GM18526 (cell line): ENCODE results near the gene B3GNT2.

ENCODE experiments used
- POLR2A ChIP-seq: IDR thresholded peaks from 3 replicates; pipeline ENCODE4 v1.6.1; 2011; ENCODE audit not compliant: insufficient read length; ENCODE audit errors: extremely low read depth

The B3GNT2 gene

DNA sequence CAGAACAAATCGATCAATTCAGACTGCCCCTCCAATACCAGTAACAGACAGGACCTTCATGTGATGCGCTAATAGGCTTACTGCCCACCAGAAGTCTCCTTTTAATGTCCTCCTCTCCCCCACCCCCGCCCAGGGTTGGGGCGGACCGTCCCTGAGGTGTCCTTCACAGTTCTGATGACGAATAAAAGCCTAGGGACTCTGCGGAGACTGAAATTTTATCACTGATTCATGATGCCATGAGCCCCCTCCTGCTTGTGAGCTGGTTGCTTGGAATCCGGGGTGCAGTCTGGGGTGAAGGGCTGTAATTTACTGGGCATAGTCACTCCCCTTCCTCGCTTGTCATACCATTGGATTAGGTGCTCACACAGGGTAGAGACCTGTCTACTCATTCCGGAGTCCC lies 42.3 kb downstream of the B3GNT2 start:
- TF ChIP-seq POLR2A, result no peak

DNA sequence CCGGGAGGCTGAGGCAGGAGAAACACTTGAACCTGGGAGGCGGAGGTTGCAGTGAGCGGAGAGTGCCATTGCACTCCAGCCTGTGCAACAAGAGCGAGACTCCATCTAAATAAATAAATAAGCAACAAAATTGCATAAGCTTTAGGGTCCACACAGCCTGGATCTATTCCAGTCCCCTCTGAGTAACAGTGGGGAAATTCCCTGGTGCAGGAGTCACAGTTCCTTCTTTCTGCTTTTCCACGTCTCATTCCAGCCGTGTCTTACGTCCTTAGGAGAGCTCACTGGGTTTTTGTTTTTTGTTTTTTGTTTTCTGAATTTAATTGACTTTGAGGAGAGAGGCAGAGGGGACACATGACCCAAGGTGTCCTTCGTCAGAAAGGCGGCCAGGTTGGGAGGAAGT lies 44.6 kb downstream of the B3GNT2 start:
- no peak for TF ChIP-seq POLR2A

DNA sequence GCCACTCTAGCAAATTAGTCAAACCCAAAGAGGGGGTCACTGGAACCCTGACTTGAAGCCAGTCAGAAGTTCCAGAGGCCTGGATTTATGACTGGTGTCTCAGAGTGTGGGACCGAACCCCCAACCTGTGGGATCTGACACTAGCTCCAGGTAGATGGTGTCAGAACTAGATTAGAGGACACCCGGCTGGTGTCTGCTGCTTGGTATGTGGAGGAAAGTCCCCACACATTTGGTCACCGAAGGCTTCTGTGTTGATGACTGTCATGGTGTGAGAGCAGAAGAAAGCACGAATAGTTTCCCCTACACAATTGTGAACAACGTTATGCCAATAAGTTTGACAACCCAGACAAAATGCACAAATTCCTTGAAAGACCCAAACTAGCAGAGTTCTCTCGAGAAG lies 48.1 kb downstream of the B3GNT2 start:
- no peak for TF ChIP-seq POLR2A

DNA sequence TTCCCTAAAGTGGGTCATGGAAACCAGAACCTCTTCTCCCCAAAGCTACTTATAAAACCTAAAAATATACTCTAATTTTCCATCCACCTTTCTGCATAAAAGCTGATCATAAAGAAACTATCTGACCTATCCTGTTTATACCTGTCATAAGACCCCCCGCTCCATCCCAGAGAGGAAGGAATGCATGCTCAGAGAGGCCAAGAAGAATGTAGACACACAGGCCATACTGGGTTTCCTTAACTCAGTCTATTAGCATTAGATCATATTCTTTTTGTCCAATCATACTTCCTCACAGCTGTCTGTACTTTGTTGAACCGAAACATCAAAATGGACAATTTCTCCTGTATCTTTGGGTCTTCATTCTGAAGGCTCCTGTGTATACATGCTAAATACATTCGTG lies 52.3 kb downstream of the B3GNT2 start:
- no peak for TF ChIP-seq POLR2A

DNA sequence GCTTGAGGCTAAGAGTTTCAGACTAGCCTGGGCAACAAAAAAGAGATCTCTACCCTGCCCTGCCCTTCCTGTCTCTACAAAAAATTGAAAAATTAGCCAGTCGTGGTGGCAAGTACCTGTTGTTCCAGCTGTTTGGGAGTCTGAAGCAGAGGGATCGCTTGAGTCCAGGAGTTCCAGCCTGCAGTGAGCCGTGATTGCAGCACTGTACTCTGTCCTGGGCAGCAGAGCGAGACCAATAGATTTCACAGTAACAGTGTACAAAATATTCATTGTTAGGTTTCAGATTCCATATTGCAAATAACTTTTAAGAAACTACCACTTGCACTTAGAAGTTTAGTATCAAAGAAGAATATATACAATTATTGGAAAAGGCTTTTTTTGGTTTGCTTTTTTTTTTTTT lies 54.3 kb downstream of the B3GNT2 start:
- TF ChIP-seq POLR2A, result no peak

DNA sequence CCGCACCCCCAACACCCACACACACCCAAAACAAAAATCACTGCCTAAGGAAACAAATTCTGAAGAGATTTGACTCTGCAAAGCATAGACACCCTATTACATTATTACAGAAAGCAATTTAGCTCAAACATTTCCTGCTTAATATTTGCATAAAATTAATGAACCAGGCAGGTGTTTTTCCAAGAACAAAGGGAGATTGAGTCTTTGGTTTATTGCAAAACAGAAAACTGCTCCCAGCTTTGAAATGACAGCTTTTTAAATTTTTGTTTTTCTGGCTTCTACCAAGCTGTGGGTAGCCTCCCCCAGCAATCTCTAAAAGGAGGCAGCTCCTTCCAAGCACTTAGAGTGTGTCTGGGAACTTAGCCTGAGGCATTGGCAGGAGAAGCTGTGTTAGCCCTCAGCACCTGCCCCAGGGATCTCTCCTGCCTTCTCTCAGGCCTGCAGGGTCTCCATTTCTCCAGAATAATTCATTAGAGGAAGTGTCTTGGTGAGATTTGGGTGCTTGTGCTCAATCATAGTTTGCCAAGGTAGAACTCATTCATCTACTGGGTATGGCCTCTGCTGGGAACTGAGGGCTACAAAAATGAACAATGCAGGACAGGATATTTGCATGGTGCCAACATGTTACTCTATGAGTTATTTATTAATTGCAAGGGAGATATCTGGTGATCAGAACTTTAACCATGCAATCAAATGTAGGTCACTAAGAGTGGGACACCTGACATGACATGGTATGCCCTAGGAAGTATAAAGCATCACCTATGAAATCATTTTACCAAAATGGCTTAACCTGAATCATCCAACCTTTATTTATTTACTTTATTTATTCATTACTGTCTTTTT lies 58.7 kb downstream of the B3GNT2 start:
- no peak for TF ChIP-seq POLR2A

DNA sequence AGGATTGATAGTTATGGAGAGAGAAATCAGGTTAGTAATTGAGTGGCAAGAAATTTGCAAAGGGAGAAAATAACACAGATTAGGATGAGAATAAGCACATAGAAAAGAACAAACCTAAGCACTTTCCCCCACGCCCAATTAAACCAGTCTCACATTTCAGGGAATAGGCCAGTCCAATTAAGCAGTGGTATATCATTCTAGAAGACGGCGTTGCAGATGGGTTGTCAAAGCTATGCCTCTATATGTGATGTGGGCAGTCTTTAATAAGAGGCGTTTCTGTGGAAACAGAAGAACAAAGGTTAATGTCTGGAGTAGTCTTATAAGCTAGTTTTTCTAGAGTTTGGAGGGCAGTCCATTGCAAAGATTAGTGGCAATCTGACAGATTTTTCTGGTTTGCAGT lies 61.6 kb downstream of the B3GNT2 start:
- TF ChIP-seq POLR2A, result no peak

DNA sequence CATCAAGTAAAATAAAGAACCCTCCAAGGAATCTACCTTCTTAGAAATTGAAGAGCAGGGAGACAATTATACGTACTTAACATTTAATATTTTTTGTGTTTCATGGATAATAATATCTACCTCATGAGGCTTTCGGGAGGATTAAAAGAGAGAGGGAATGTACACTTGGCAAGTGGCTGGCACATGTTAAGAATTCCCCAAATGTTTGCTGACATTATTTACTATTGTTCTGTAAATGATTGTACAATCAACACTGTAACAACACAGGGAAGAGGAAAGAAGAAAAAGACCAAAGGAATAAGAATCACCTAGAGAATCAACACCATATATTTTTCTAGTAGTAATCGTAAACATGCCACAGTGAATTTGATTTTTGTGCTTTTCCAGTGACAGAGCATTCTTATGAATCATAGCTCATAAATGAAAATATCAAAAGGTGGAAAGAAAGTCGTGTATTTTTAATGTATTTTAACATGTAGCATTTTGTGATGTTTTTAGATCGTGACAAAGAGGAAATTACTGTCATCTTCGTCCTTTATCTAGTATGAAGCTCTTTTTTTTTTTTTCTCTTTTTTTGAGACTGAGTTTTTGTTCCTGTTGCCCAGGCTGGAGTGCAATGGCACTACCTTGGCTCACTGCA lies 67.3 kb downstream of the B3GNT2 start:
- no peak for TF ChIP-seq POLR2A

DNA sequence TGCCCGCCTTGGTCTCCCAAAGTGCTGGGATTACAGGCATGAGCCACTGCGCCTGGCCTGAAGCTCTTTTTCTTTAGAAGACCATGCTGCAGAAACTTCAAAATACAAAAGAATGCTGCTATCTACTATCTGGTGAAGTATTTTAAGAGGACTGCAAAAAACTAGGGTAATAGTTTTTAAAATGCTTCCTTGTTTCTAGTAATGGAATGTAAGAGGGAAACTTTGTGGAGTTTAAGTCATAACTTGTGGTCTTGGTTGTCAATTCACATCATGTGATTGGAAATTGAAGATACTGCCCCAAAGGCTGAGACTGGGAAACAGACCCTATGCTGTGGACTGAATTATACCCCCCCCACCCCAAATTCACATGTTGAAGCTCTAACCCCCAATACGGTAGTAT lies 68.3 kb downstream of the B3GNT2 start:
- no peak for TF ChIP-seq POLR2A

DNA sequence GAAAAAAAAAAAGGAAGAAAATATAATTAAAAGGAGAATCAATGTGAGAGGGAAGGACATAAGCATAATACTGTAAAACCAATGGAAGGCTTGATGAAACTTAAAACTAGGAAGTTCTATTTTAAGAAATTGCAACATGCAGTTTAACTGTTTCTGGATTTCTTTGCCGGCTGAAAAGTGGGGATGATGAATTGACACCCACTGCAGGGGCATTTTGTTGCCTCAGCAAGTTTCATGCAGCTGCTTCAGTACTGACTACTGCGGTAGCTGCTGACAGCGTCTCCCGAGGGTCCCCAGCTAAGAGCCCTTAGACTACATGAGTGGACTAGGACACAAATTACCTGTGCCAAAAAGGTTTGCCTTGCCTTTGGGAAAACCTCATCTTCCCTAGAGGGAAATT lies 69.2 kb downstream of the B3GNT2 start:
- no peak for TF ChIP-seq POLR2A

DNA sequence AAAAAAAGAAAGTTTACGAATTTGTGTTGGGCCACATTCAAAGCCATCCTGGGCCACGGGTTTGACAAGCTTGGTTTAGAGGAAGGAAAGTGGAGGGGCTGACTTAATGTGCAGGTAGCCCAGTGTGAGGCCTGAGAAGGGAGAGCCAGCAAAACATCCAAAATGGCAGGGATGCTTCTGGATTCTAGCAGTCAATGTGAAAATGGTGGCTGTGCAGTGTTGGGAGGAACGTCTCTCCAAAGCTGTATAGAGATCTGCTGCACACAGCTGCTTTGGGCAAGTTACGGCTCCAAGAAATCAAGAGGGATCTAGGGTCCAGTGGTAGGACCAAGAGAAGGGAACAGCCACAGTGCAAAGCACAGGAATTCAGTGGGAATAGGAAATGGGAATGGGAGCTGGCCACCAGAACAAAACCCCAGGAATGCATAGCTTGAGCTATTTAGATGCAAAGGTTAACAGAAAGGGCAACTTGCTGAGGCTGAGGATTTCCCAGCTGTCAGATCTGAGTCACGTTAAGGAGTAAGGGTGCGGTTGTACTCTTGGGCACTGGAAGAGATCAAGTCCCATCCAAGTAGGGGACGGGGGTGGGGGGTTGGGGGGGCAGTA lies 70.6 kb downstream of the B3GNT2 start:
- TF ChIP-seq POLR2A, result no peak

DNA sequence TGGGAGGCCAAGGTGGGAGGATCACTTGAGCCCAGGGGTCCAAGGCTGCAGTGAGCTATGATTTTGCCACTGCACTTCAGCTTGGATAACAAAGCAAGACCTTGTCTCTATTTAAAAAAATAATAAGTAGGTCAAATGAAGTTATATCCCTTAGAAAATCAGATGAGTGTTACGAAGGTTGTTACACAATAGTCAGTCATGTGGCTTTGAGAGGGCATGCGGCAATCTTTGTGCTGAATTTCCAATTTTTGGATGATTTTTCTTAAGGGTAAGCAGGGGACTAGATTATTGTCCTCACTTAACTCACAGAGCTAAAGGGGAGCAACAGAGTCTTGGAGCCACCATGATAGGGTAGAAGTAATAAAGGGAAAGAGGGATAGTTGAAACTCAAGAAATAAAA lies 71.8 kb downstream of the B3GNT2 start:
- no peak for TF ChIP-seq POLR2A

DNA sequence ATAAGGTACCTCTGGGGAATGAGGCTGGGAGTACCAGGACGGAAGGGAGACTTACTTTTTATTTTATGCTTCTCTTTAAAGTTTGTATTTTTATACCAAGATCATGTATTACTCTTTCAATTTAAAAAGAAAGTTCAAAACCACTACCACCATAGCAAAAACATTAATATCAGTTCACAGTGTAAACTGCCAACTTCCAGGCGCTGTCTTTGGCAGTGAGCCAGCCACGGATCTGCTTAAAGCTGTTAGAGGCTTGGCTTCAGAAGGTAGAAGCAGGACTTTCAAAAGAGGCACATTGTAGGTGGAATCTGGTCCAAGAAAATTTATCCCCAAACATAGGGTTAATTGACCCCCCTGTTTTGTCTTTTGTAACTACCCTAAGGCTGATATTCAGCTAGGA lies 74.8 kb downstream of the B3GNT2 start:
- TF ChIP-seq POLR2A, result no peak
